Tibial artery (tissue), 4 donors: Measurements from ENCODE around the gene CD3E.

Experiments
- DNase-seq, 2 donors: peaks; one replicate each; pipeline ENCODE4 v3.0.0-alpha.2; 2019
- H3K27ac ChIP-seq, 2 donors: fragments of 200-600 bp; sonication (generic) in 1 of 2; 1 replicate in 1 of 2; 2 replicates in 1 of 2; pipeline ENCODE4 v1.5.1; 2018 to 2019; ENCODE audit warnings: mild to moderate bottlenecking in 1 of 2
- H3K27me3 ChIP-seq, 2 donors: fragments of 200-600 bp; sonication (generic) in 1 of 2; one replicate each; pipeline versions ENCODE4 v1.5.1 to v1.6.0; 2016 to 2019
- H3K36me3 ChIP-seq, 3 donors: fragments of 200-600 bp; sonication (generic) in 2 of 3; one replicate each; pipeline ENCODE4 v1.5.1; 2016 to 2019; ENCODE audit warnings: mild to moderate bottlenecking in 2 of 3
- H3K4me1 ChIP-seq, 4 donors: fragments of 200-600 bp; sonication (generic) in 2 of 4; 1 replicate in 3 of 4; 2 replicates in 1 of 4; pipeline ENCODE4 v1.5.1; 2016 to 2019
- H3K4me3 ChIP-seq, 2 donors: fragments of 200-600 bp; sonication (generic) in 1 of 2; 1 replicate in 1 of 2; 2 replicates in 1 of 2; pipeline ENCODE4 v1.5.1; 2018 to 2019; ENCODE audit warnings: mild to moderate bottlenecking in 2 of 2
- H3K9me3 ChIP-seq, 3 donors: fragments of 200-600 bp; sonication (generic) in 1 of 3; one replicate each; pipeline ENCODE4 v1.5.1; 2016 to 2019
- intact Hi-C: fragments of 100-400 bp; cut with DNase I; formaldehyde crosslinking; loops from one replicate; pipeline ENCODE4 v1.15.0; 2023; ENCODE audit warnings: low total_unique reads
- TF ChIP-seq, protein P1 (sequence below), 2 experiments: fragments of 200-600 bp in 1 of 2; fragments of 450-650 bp in 1 of 2; IDR thresholded peaks; one replicate each; pipeline ENCODE4 v1.5.1; 2017 to 2019; ENCODE audit warnings: antibody characterized with exemption in 2 of 2, mild to moderate bottlenecking in 1 of 2, moderate library complexity in 1 of 2

Gene CD3E

DNA sequence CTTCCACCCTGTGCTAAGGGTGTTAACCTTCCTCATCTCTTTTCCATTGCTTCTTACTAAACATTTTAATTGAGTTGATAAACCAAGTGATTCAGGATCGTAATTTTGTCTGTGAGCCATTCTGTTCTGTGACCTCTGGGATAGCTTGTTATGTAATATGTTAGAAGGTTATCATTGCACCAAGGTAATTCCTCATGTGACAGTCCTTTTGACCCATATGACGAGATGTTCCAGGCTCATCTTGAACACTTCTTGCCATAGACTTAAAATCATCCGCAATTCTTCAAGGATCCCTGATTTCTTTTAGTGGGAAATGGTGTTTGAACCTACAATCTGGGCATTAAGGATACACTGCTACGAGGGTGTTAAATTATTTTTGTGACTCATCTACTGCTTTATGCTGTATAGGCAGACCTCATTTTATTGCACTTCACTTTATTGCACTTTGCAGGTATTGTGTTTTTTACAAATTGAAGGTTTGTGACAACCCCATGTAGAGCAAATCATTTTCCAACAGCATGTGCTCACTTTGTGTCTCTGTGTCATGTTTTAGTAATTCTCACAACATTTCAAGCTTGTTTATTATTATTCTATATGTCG lies 21.4 kb upstream of the CD3E start:
- DNase-seq: no peak
- intact Hi-C loops: no loop called here
- no peak overlapping the region for H3K4me3 ChIP-seq
- H3K4me1 ChIP-seq: no peaks in the 10 kb centered on the region
- H3K27ac ChIP-seq: no peak overlapping the region
- peaks cover 0 to 3% of the 10 kb centered on the region in 2 donors for H3K27me3 ChIP-seq
- no peaks in the 10 kb centered on the region for H3K9me3 ChIP-seq
- TF ChIP-seq, protein P1, sequence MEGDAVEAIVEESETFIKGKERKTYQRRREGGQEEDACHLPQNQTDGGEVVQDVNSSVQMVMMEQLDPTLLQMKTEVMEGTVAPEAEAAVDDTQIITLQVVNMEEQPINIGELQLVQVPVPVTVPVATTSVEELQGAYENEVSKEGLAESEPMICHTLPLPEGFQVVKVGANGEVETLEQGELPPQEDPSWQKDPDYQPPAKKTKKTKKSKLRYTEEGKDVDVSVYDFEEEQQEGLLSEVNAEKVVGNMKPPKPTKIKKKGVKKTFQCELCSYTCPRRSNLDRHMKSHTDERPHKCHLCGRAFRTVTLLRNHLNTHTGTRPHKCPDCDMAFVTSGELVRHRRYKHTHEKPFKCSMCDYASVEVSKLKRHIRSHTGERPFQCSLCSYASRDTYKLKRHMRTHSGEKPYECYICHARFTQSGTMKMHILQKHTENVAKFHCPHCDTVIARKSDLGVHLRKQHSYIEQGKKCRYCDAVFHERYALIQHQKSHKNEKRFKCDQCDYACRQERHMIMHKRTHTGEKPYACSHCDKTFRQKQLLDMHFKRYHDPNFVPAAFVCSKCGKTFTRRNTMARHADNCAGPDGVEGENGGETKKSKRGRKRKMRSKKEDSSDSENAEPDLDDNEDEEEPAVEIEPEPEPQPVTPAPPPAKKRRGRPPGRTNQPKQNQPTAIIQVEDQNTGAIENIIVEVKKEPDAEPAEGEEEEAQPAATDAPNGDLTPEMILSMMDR (IDR thresholded peaks at IDR 0.05): no peak
- H3K36me3 ChIP-seq: no peaks in the 10 kb centered on the region

DNA sequence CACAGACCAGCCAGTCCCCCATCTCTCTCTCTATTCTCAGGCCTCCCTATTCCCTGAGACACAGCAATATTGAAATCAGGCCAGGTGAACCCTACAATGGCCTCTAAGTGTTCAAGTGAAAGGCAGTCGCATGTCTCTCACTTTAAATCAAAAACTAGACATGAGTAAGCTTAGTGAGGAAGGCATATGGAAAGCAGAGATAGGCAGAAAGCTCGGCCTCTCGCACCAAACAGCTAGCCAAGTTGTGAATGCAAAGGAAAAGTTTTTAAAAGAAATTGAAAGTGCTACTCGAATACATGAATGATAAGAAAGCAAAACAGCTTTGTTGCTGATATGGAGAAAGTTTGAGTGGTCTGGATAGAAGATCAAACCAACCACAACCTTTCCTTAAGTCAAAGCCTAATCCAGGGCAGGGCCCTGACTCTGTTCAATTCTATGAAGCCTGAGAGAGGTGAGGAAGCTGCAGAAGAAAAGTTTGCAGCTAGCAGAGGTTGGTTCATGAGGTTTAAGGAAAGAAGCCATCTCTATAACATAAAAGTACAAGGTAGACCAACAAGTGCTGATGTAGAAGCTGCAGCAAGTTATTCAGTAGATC lies 20.7 kb upstream of the CD3E start:
- H3K4me3 ChIP-seq: no peak overlapping the region
- TF ChIP-seq, protein P1 (IDR thresholded peaks at IDR 0.05): no peak
- no peaks in the 10 kb centered on the region for H3K36me3 ChIP-seq
- H3K9me3 ChIP-seq: no peaks in the 10 kb centered on the region
- H3K27me3 ChIP-seq: peaks cover 0 to 3% of the 10 kb centered on the region in 2 donors
- DNase-seq: no peak
- no peak overlapping the region for H3K27ac ChIP-seq
- intact Hi-C loops: no loop called here
- no peaks in the 10 kb centered on the region for H3K4me1 ChIP-seq

DNA sequence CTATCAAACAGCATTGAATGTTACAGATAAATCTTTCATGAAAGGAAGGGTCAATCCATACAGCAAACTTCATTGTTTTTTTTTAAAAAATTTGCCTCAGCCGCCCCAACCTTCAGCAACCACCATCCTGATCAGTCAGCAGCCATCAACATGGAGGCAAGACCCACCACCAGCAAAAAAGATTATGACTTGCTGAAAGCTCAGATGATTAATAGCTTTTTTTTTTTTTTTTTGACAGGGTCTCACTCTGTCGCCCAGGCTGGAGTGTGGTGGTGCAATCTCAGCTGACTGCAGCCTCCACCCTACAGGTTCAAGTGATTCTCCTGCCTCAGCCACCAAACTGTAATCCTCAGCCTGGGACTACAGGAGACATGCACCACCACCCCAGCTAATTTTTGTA lies 18.0 kb upstream of the CD3E start:
- TF ChIP-seq, protein P1 (IDR thresholded peaks at IDR 0.05): no peak
- DNase-seq: no peak
- H3K9me3 ChIP-seq: no peaks in the 10 kb centered on the region
- H3K36me3 ChIP-seq: no peaks in the 10 kb centered on the region
- peaks cover 0 to 3% of the 10 kb centered on the region in 2 donors for H3K27me3 ChIP-seq
- H3K4me1 ChIP-seq: no peaks in the 10 kb centered on the region
- intact Hi-C loops: no loop called here
- H3K27ac ChIP-seq: no peak overlapping the region
- H3K4me3 ChIP-seq: no peak overlapping the region

DNA sequence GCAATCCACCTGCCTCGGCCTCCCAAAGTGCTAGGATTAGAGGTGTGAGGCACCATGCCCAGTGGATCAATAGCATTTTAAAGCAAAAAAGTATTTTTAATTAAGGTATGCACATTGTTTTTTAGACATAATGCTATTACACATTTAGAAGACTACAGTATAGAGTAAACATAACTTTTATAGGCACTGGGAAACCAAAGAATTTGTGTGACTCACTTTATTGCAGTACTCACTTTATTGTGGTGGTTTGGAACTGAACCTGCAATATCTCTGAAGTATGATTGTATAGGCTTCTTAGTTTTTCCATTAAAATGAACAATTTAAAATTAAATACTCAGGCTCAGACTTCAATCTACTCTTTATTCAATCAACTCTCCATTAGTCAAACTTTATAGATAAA lies 17.5 kb upstream of the CD3E start:
- TF ChIP-seq, protein P1 (IDR thresholded peaks at IDR 0.05): no peak
- intact Hi-C loops: no loop called here
- H3K27me3 ChIP-seq: peaks cover 0 to 7% of the 10 kb centered on the region in 2 donors
- H3K36me3 ChIP-seq: no peaks in the 10 kb centered on the region
- H3K4me1 ChIP-seq: no peaks in the 10 kb centered on the region
- no peak overlapping the region for H3K27ac ChIP-seq
- H3K9me3 ChIP-seq: no peaks in the 10 kb centered on the region
- no peak for DNase-seq
- no peak overlapping the region for H3K4me3 ChIP-seq

DNA sequence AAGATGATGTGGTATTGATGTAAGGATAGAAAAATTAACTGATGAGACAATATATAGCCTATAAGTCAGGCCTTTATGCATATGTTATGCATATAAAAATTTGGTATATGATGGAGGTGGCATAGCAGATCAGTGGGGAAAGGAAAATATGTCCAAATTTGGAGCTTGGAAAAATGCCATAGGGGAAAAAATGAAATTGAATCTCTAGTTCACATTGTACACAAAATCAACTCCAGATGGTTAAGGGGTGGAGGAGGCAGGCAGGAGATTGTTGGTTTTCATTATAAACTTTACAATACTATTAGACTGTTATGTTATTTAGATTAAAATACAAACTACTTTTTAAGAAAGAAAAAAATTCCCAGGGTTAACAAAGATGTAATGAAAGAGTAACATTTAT lies 15.1 kb upstream of the CD3E start:
- Histone ChIP-seq H3K36me3 (no peaks in the 10 kb centered on the region), H3K9me3 (no peaks in the 10 kb centered on the region), H3K4me1 (no peaks in the 10 kb centered on the region), H3K27me3 (peaks cover 0 to 5% of the 10 kb centered on the region in 2 donors), H3K4me3 (no peak overlapping the region), H3K27ac (no peak overlapping the region)
- intact Hi-C loops: no loop called here
- TF ChIP-seq, protein P1 (IDR thresholded peaks at IDR 0.05): no peak
- DNase-seq: no peak
